GM20431 (cell line): Measurements from ENCODE around the gene PLA2G3.
"Not testable (repeated sequence)": the region's sequence is repeated elsewhere in the genome, so short reads cannot be mapped to it uniquely, and the experiment has no call there.

Experiments
- in situ Hi-C: fragments of 300-500 bp; cut with MseI, MboI; formaldehyde crosslinking; loops from one replicate; pipeline ENCODE4 v1.15.0; 2020; ENCODE audit warnings: low sequenced_read_pairs; ENCODE audit not compliant: unreplicated experiment

The PLA2G3 gene

GRCh38 chr22:31139866-31140716, at the start of gene PLA2G3:
Gene PLA2G3, minus strand, starts transcription at chr22:31140508. Its CDS starts 154 bp downstream, at chr22:31140354.
- in situ Hi-C loops, result no loop called here

GRCh38 chr22:31187627-31188026, 47.3 kb upstream of the PLA2G3 start:
- in situ Hi-C loops, result no loop called here

- in situ Hi-C loops, result no loop called here
These were observed 44.7 kb upstream of the PLA2G3 start for GRCh38 chr22:31185056-31185455.

GRCh38 chr22:31184015-31184414, 43.7 kb upstream of the PLA2G3 start:
- in situ Hi-C loops, result no loop called here

DNA sequence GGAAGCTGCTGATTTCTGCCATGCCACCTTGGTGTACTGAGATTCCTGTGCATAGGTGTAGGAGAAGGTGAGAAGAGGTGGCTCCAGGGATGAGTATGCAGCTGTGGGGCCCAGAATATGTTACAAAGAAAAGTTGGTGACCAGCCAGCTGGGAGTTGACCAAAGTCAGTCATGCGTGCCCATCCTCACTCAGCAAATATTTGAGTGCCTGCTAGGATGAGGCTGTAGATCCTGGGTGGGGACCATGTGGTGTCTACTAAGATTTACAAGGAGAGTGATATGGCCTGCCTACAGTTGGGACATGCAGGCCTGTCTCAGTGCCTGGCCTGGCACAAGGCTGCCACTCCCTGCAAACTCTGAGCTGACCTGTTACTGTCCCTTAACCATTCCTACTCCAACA, 39.0 kb upstream of the PLA2G3 start:
- in situ Hi-C loops, result no loop called here

DNA sequence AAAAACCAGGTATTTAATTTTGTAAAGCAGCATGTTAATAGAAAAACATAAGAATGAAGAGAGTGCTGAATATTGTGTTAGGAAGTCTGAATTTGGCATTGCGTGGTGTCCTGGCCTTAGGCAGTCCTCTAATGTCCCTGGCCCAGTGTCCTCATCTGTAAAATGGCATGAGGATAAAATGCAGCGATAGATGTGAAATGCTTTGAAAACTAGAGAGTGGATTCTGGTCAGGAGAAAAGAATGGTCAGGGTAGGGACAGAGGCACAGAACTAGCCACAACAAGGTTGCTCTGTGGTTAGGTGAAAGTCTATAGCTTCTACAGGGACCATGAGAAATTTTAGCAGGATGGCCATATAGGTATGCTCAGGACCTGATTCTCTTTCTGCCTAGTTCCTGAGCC, 38.6 kb upstream of the PLA2G3 start:
- in situ Hi-C loops, result no loop called here

DNA sequence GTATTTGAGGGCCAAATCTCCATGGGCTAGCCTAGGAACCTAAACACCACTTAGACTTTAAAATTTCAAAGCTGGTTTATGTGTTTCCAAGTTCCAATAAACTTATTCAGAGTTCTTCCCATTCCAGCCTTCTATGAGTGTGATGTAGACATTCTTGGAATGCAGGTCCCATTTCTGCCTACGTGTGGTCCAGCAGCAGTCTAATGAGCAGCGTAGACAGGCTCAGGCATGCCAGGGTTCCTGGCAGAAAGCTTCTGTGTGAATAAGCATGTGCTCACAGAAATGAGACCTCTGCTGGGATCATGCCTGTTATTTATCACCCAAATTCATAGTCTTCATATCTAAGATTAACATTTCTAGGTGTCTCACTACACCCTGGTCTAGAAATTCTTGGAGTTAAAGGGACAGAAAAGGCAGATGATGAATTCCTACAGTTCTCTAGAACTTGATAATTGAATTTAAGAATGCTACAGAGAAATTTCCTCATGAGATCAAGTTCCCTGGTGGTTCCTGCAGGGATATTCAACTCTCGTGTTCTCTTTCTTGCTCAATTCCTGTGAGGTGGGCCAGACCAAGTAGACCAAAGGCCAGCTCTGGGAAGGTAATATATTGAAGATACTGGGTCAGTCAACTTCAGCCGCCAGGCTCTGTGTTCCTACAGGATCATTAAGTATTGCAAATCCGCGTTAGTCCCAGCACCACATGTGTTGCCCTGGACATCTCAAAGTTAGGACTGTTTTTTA, 37.3 kb upstream of the PLA2G3 start:
- in situ Hi-C loops, result no loop called here

GRCh38 chr22:31176923-31177322, 36.6 kb upstream of the PLA2G3 start:
- in situ Hi-C loops, result no loop called here

GRCh38 chr22:31173386-31174145, 33.3 kb upstream of the PLA2G3 start:
- in situ Hi-C loops, result no loop called here

GRCh38 chr22:31171734-31172133, 31.4 kb upstream of the PLA2G3 start:
- in situ Hi-C loops, result not testable (repeated sequence)

GRCh38 chr22:31170971-31171370, 30.7 kb upstream of the PLA2G3 start:
- in situ Hi-C loops, result no loop called here

DNA sequence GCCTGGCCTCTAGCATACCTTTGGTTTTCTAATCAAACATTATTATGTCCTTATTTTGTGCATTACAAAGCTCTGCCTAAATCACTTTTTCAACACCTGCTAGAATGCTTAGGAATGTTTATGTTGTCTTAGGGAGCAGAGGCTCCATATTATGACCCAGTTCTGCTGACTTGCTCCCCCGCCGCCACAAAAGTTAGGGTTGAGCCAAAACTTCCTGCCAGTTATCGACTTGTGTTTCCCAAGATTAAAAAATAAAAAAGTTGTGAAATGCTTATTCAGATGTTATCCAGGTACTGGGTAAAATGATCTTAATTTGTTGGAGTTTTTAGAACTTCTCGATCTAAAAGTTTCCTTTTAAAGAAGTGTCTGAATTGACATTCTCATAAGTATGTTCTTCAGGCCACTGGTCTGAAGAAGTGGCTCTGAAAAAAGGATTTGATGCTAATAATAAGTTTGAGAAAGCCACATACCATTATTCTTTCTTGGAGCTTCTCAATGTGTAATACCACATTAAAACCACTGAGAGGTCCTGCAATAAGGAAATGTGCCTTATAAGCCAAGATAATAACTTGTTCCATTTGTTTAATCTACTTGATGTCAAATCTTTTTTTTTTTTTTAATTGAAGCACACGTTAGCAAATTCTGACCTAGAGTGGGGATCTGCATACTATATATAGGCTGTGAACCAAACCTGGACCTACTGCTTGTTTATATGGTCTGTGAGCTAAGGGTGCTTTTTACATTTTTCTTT, 21.9 kb upstream of the PLA2G3 start:
- in situ Hi-C loops, result no loop called here

- in situ Hi-C loops, result no loop called here
These were observed 21.1 kb upstream of the PLA2G3 start for GRCh38 chr22:31161386-31161785.

GRCh38 chr22:31160328-31160978, 20.1 kb upstream of the PLA2G3 start:
- in situ Hi-C loops, result no loop called here

DNA sequence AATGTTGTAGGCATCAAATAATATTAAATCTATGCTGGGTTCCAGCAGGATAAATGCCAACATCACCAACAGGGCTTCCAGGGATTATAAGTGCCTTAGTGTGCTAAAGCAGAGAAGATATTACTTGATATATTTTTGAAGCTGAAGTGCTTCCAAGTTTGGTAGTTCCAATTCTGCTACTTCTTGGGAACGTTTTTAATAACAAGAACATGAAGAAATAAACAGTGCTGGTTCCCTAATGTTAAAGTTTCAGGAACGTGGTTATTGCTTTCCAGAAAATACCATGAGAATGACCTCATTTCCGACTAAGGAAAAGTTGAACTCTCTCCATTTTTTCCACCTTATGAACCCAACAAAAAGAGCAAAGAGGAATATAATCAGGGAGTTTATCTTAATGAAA, 15.1 kb upstream of the PLA2G3 start:
- in situ Hi-C loops, result no loop called here

- in situ Hi-C loops, result no loop called here
These were observed 14.7 kb upstream of the PLA2G3 start for GRCh38 chr22:31154975-31155374.

GRCh38 chr22:31153357-31153756, 13.0 kb upstream of the PLA2G3 start:
- in situ Hi-C loops, result no loop called here

- in situ Hi-C loops, result no loop called here
These were observed 11.6 kb upstream of the PLA2G3 start for GRCh38 chr22:31151872-31152271.

DNA sequence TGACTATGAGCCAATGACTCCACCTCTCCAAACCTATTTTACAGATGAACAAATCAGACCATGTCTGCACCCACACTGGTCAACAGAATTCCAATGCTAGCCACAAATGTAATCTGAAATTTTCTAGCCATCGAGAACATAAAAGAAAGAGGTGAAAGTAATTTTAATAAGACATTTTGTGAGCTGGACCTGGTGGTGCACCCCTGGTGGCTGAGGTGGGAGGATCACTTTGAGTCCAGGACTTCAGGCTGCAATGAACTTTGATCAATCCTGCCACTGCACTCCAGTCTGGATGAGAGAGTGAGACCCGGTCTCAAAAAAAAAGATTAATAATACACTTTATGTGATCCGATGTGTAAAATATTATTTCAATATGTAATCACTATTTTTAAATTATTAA, 10.3 kb upstream of the PLA2G3 start:
- in situ Hi-C loops, result no loop called here
